Panc1 (cell line): Measurements from ENCODE around the gene MBTD1. TPM values are rescaled to one million over a fixed set of nuclear protein-coding genes. Genes with fewer than 3 reads are reported as not detected.
A peak's percentile ranks its signal among the peaks of the same experiment; 100 is the strongest.

Experiments
- ATAC-seq: fragments of 200-7000 bp; cut with Tn5 transposase; 2 replicates; pipeline ENCODE4 v1.9.1; 2020; ENCODE audit warnings: mild to moderate bottlenecking, moderate library complexity
- BruUV-seq: library from RNA; stranded (reverse); fragments of 400-500 nt; replicated peaks from 2 replicates; lab custom pipeline; 2021; lab: Mats Ljungman, UMichigan
- CTCF ChIA-PET: fragments of 300-600 bp; sonication (Branson Sonifier 250); formaldehyde crosslinking; loops from one replicate; lab custom pipeline; 2022; ENCODE audit warnings: antibody characterized with exemption; lab: Charles Lee
- POLR2A ChIA-PET: fragments of 300-600 bp; sonication (Branson Sonifier 250); formaldehyde crosslinking; loops from one replicate; lab custom pipeline; 2022; ENCODE audit warnings: antibody characterized with exemption; lab: Charles Lee
- DNase-seq: peaks from one replicate; pipeline ENCODE4 v3.0.0-alpha.2; 2010; ENCODE audit warnings: low read depth, low spot score
- H3K27ac ChIP-seq: 2 replicates; pipeline ENCODE4 v1.5.1; 2011; ENCODE audit warnings: mild to moderate bottlenecking, low read length, inconsistent platforms
- H3K27me3 ChIP-seq: fragments of 200-500 bp; sonication (Bioruptor generic); 2 replicates; pipeline ENCODE4 v1.6.0; 2014; ENCODE audit warnings: low read length, inconsistent platforms; ENCODE audit not compliant: control insufficient read depth, insufficient read depth
- H3K36me3 ChIP-seq: fragments of 200-500 bp; sonication (Bioruptor generic); 2 replicates; pipeline ENCODE4 v1.5.1; 2014; ENCODE audit warnings: inconsistent platforms, mild to moderate bottlenecking, low read length, moderate library complexity; ENCODE audit not compliant: control insufficient read depth, insufficient read depth
- H3K4me1 ChIP-seq: 2 replicates; pipeline ENCODE4 v1.5.1; 2011; ENCODE audit warnings: inconsistent platforms, mild to moderate bottlenecking, low read length, moderate library complexity; ENCODE audit not compliant: control insufficient read depth, insufficient read depth
- H3K4me3 ChIP-seq, 2 experiments: 2 replicates each; pipeline ENCODE4 v1.5.1; 2011 to 2012; ENCODE audit warnings: low read depth in 2 of 2, low read length in 2 of 2, mild to moderate bottlenecking in 2 of 2, inconsistent platforms in 1 of 2, moderate library complexity in 1 of 2
- H3K9me3 ChIP-seq: fragments of 200-500 bp; sonication (Bioruptor generic); 2 replicates; pipeline ENCODE4 v1.5.1; 2014; ENCODE audit warnings: low read depth, mild to moderate bottlenecking, inconsistent platforms, low read length, moderate library complexity; ENCODE audit not compliant: control insufficient read depth, insufficient read depth
- POLR2AphosphoS5 ChIP-seq: IDR thresholded peaks from 2 replicates; pipeline ENCODE4 v1.6.1; 2012; ENCODE audit warnings: mild to moderate bottlenecking, low read depth, low read length, moderate library complexity
- SIN3A ChIP-seq: IDR thresholded peaks from 2 replicates; pipeline ENCODE4 v1.6.1; 2012; ENCODE audit warnings: low read depth, mild to moderate bottlenecking, low read length, moderate library complexity, borderline replicate concordance; ENCODE audit not compliant: insufficient read depth
- TCF7L2 ChIP-seq: IDR thresholded peaks from 2 replicates; pipeline ENCODE4 v1.6.1; 2011; ENCODE audit warnings: mild to moderate bottlenecking, low read depth, low read length, inconsistent platforms
- in situ Hi-C: cut with HindIII; loops from 2 replicates; pipeline ENCODE4 v1.10.0; 2016; ENCODE audit warnings: low sequenced_read_pairs, low pct_unique_long_range_greater_than_20kb
- intact Hi-C: fragments of 100-400 bp; cut with micrococcal nuclease; formaldehyde crosslinking; loops from one replicate; pipeline ENCODE4 v1.10.0; 2022; ENCODE audit not compliant: unreplicated experiment
- total RNA-seq: library from RNA; stranded (reverse); gene quantifications from one replicate; pipeline ENCODE4 v1.2.1, GENCODE V29; 2021; ENCODE audit not compliant: unreplicated experiment
- TF ChIP-seq, protein P1 (sequence below): fragments of 450-650 bp; IDR thresholded peaks from 2 replicates; pipeline ENCODE4 v1.5.1; 2017; ENCODE audit warnings: mild to moderate bottlenecking
- TF ChIP-seq, protein P2 (sequence below), 2 experiments: IDR thresholded peaks; 2 replicates each; pipeline ENCODE4 v1.6.1; 2011 to 2012; ENCODE audit warnings: low read depth in 2 of 2, control low read depth in 1 of 2, low read length in 1 of 2, mild to moderate bottlenecking in 1 of 2, moderate library complexity in 1 of 2; ENCODE audit not compliant: insufficient read depth in 1 of 2

Gene MBTD1
- total RNA-seq, 1 experiment from 2014 or later = 16.6 TPM

DNA sequence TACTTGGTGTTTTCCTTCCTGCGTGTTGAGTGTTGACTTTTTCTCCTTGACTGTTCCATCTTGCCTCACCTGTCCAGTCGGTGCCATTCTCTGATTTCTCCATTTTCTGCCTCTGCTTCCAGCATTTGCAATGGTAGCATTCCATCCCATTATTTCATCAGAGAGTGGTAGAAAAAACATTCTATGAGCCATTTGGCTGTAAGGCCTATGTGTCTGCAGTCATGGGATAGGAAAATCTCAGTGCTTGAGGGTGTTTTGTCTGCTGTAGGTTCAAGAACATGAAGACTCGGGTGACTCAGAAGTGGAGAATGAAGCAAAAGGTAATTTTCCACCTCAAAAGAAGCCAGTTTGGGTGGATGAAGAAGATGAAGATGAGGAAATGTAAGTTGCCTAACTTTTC, 3.2 kb upstream of the MBTD1 start:
- intact Hi-C loops = no loop called here
- no peak overlapping the region for H3K4me3 ChIP-seq
- DNase-seq (no peak), ATAC-seq (no peak)
- BruUV-seq = no TSS peak
- H3K4me1 ChIP-seq = peaks cover 21% of the 10 kb centered on the region
- H3K27me3 ChIP-seq = no peaks in the 10 kb centered on the region
- ChIA-PET POLR2A (no interaction called here), CTCF (no interaction called here)
- H3K9me3 ChIP-seq = no peaks in the 10 kb centered on the region
- H3K27ac ChIP-seq = no peak overlapping the region
- TF ChIP-seq, protein P1, sequence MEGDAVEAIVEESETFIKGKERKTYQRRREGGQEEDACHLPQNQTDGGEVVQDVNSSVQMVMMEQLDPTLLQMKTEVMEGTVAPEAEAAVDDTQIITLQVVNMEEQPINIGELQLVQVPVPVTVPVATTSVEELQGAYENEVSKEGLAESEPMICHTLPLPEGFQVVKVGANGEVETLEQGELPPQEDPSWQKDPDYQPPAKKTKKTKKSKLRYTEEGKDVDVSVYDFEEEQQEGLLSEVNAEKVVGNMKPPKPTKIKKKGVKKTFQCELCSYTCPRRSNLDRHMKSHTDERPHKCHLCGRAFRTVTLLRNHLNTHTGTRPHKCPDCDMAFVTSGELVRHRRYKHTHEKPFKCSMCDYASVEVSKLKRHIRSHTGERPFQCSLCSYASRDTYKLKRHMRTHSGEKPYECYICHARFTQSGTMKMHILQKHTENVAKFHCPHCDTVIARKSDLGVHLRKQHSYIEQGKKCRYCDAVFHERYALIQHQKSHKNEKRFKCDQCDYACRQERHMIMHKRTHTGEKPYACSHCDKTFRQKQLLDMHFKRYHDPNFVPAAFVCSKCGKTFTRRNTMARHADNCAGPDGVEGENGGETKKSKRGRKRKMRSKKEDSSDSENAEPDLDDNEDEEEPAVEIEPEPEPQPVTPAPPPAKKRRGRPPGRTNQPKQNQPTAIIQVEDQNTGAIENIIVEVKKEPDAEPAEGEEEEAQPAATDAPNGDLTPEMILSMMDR = no peak
- TF ChIP-seq SIN3A = no peak
- TF ChIP-seq, protein P2, sequence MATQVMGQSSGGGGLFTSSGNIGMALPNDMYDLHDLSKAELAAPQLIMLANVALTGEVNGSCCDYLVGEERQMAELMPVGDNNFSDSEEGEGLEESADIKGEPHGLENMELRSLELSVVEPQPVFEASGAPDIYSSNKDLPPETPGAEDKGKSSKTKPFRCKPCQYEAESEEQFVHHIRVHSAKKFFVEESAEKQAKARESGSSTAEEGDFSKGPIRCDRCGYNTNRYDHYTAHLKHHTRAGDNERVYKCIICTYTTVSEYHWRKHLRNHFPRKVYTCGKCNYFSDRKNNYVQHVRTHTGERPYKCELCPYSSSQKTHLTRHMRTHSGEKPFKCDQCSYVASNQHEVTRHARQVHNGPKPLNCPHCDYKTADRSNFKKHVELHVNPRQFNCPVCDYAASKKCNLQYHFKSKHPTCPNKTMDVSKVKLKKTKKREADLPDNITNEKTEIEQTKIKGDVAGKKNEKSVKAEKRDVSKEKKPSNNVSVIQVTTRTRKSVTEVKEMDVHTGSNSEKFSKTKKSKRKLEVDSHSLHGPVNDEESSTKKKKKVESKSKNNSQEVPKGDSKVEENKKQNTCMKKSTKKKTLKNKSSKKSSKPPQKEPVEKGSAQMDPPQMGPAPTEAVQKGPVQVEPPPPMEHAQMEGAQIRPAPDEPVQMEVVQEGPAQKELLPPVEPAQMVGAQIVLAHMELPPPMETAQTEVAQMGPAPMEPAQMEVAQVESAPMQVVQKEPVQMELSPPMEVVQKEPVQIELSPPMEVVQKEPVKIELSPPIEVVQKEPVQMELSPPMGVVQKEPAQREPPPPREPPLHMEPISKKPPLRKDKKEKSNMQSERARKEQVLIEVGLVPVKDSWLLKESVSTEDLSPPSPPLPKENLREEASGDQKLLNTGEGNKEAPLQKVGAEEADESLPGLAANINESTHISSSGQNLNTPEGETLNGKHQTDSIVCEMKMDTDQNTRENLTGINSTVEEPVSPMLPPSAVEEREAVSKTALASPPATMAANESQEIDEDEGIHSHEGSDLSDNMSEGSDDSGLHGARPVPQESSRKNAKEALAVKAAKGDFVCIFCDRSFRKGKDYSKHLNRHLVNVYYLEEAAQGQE (IDR thresholded peaks at IDR 0.05; ENCODE audit: insufficient read depth in 1 of 2, low read depth in 2 of 2, low read length in 1 of 2) = no peak
- no peak for TF ChIP-seq TCF7L2
- peaks cover 33% of the 10 kb centered on the region for H3K36me3 ChIP-seq
- in situ Hi-C loops = no loop called here

DNA sequence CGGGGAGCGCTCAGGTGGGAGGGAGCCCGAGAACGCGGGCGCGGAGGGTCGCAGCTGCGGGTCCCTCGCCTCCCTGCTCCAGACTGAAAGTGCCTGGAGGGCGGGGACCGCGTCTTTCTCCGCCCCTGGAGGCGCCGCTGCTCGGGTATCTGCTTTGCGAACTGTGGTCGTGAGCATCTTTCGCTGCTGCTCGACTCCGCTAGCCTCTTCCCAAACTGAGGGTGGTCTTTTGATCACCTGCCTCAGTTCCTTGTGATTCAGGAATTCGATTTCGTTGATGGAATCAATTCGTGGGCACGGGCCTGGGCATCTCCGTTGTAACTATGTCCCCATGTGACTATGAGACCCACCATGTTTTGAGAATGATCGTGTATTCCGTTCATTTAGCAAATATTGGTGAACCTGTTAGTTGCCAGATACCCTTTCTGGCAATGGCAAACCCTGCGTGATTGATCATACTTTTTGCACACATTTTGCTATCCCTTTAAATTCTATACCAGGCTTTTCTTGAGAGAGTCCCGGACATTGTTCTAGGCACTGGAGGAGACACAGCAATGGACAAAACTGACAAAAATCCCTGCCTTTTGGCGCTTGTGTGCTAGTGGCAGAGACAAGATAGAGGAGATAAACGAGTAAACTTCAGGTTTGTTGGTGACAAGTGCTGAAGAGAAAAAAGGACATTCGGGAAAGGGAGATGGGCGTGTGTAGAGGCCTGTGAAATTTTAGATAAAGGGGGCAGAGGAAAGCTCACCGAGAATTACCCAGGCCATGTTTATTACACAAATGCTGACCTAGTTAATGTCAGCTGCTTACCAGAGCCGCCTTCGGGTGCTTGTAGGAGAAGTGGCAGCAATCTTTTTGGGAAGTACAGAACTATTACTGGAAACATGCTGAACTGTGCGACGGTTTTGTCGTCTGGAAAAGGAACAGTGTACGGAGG, 1.4 kb upstream of the MBTD1 start:
- no peak for ATAC-seq
- POLR2A ChIA-PET = interaction anchor here (0.5 to 0.6 kb wide), 2 partner anchors 12 kb away, joined by 3 to 4 read pairs; no protein-coding TSS in a partner anchor
- H3K9me3 ChIP-seq = no peaks in the 10 kb centered on the region
- peaks cover 34% of the 10 kb centered on the region for H3K36me3 ChIP-seq
- peaks cover 38% of the 10 kb centered on the region for H3K4me1 ChIP-seq
- TF ChIP-seq SIN3A (0 out of 2 replicates have a peak, but pooled peaks have one; percentile 16), TCF7L2 (0 out of 2 replicates have a peak, but pooled peaks have one; percentile 7), POLR2AphosphoS5 (no peak)
- TF ChIP-seq, protein P1 = no peak
- H3K27ac ChIP-seq = peak overlapping the region; percentile 86
- intact Hi-C loops (no loop called here), in situ Hi-C loops (no loop called here)
- BruUV-seq = TSS peak; percentile 66
- DNase-seq = no peak
- peak overlapping the region; percentile 89 to 97 for H3K4me3 ChIP-seq
- H3K27me3 ChIP-seq = no peaks in the 10 kb centered on the region
- CTCF ChIA-PET = no interaction called here
